ENCODE measurements around the gene JPT2.

The JPT2 gene

DNA sequence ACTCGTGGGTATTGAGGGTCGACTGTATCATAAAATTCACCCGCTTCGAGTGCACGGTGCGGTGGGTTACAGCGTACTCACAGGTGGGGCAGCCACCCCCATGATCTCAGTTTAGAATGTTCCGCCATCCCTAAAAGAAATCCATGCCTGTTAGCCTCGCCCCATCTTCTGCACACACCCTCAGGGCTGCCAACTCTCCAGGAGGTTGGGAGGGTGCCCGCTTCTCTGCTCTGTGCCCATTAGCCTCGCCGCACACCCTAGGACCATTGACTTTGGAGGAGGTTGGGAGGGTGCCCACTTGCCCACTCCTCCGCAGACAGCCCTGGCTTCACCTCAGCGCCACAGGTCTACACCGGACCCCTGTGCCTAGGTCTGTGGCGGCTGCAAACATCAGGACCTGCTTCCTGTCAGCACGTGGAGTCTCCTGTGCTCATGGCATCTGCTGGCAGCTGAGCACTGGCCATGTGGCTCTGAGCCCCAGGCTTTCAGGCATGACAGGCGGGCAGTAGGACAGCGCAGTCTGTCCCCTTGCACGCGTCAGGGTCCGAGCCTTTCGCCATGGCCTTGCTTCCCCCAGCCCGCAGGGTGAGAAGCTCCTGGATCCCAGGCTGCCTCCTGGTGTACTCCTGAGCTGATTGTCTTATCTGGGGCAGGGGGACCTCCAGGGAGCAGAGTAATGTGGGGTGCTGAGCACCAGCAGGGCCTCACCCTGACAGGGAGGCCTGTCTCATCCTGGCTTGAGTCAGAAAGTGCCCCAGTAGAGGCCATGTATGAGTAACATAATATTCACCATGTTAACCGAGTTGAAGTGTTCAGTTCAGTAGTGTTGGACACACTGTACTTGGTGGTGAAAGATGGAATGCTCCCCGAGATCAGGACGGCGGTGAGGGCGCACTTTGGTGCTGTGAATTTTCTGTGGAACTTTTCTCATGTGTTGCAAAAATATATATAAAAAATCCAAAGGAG is 71.4 kb downstream of the JPT2 start:
- no peak overlapping the region for H2BK5ac ChIP-seq (ENCODE audit: low read length)
- H3K27me3 ChIP-seq (ENCODE audit: control insufficient read depth in 3 of 3, insufficient read depth in 3 of 3, low read depth in 1 of 3, low read length in 3 of 3) = no peaks in the 10 kb centered on the region
- no peaks in the 10 kb centered on the region for H3K4me1 ChIP-seq (ENCODE audit: control insufficient read depth in 2 of 2, insufficient read depth in 1 of 2, low read depth in 1 of 2, low read length in 2 of 2)
- H2BK12ac ChIP-seq (ENCODE audit: low read length) = no peak overlapping the region
- H2BK120ac ChIP-seq (ENCODE audit: low read depth, low read length) = no peak overlapping the region
- no CpG with 5 or more reads among the region's 29 CpGs for WGBS, 2 donors (ENCODE audit: extremely low coverage in 2 of 2, insufficient read length in 2 of 2, insufficient replicate concordance in 1 of 2)
- peaks cover 0 to 1% of the 10 kb centered on the region in 2 donors for H3K9me3 ChIP-seq (replicated peaks in 1 of 2; ENCODE audit: control insufficient read depth in 2 of 2, insufficient read depth in 1 of 2, low read depth in 1 of 2, low read length in 2 of 2)
- no peak overlapping the region for H3K4me2 ChIP-seq (ENCODE audit: insufficient read depth, low read length, poor library complexity, severe bottlenecking)
- H3K79me1 ChIP-seq (ENCODE audit: low read depth, low read length) = peaks cover 1% of the 10 kb centered on the region
- peak overlapping the region; percentile 5 for H3K23ac ChIP-seq (ENCODE audit: low read depth, low read length, poor library complexity)
- no peak overlapping the region for H3K9ac ChIP-seq (ENCODE audit: low read depth, low read length, poor library complexity)
- peaks cover 41 to 80% of the 10 kb centered on the region in 2 donors for H3K36me3 ChIP-seq (replicated peaks in 1 of 2; ENCODE audit: control insufficient read depth in 2 of 2, insufficient read depth in 2 of 2, low read length in 2 of 2)
- DNase-seq (ENCODE audit: low spot score) = no peak
- H2BK15ac ChIP-seq (ENCODE audit: low read length) = no peak overlapping the region
- H3K27ac ChIP-seq (replicated peaks; ENCODE audit: low read length) = no peak overlapping the region
- H4K91ac ChIP-seq (ENCODE audit: low read depth, low read length, poor library complexity) = no peak overlapping the region
- no peak overlapping the region for H2AFZ ChIP-seq (ENCODE audit: low read length)
- H4K8ac ChIP-seq (ENCODE audit: low read depth, low read length) = no peak overlapping the region
- H3K4ac ChIP-seq (ENCODE audit: low read length) = no peak overlapping the region
- no peak overlapping the region for H3K14ac ChIP-seq (ENCODE audit: low read length)
- peak overlapping the region in 1 of 2 donors; percentile 3 for H3K4me3 ChIP-seq (ENCODE audit: low read length in 2 of 2)
- no peak overlapping the region for H3K18ac ChIP-seq (ENCODE audit: low read length)
- no peak overlapping the region for H2AK5ac ChIP-seq (ENCODE audit: low read depth, low read length)

Small RNA genes within 50 kb of the gene (small RNA-seq; reads per million reads assigned to genes)
- 83.2 reads per million, percentile 96 among the genes with 10 or more reads in this experiment for gene MIR3177 (ENCODE audit: insufficient read depth)
